ENCODE measurements around the gene HDAC4. TPM values are rescaled to one million over a fixed set of nuclear protein-coding genes. Genes with fewer than 3 reads are reported as not detected.

HDAC4 gene
- total and polyA plus RNA-seq, 2 donors (not counting 1 experiment from before 2014, with no cell fraction given), result 13.5 to 46.0 TPM

- H3K4me2 ChIP-seq (replicated peaks; ENCODE audit: low read depth, low read length, poor library complexity, severe bottlenecking), result no peak overlapping the region
- Mint-ChIP-seq H3K27me3 (no peaks in the 10 kb centered on the region), H3K27ac (no peak overlapping the region), H3K4me3 (no peak overlapping the region), H3K4me1 (no peaks in the 10 kb centered on the region), H3K9me3 (ENCODE audit: insufficient read depth) (peaks cover 29% of the 10 kb centered on the region)
- H3K4me1 ChIP-seq (ENCODE audit: control insufficient read depth in 2 of 2, insufficient read depth in 2 of 2, low read length in 2 of 2), result no peaks in the 10 kb centered on the region
- TF ChIP-seq CTCF (IDR thresholded peaks at IDR 0.05) (no peak), EZH2 (IDR thresholded peaks at IDR 0.05; ENCODE audit: borderline replicate concordance, insufficient read depth, low read depth, low read length, poor library complexity, severe bottlenecking) (no peak)
- 98% methylated on average over 11 of the region's 11 CpGs for WGBS (ENCODE audit: insufficient coverage)
- no peak overlapping the region for H2AFZ ChIP-seq (ENCODE audit: insufficient read depth, low read depth, low read length, poor library complexity, severe bottlenecking)
- no peak overlapping the region for H3K27ac ChIP-seq (ENCODE audit: low read length in 2 of 2)
- POLR2A ChIA-PET, result no interaction called here
- peaks cover 0 to 9% of the 10 kb centered on the region in 2 experiments for H3K36me3 ChIP-seq (replicated peaks in 1 of 2; ENCODE audit: control extremely low read depth in 1 of 2, control insufficient read depth in 1 of 2, extremely low read depth in 1 of 2, insufficient read depth in 2 of 2, low read length in 1 of 2)
- CTCF ChIA-PET, result no interaction called here
- no peaks in the 10 kb centered on the region for H4K20me1 ChIP-seq (ENCODE audit: control insufficient read depth, insufficient read depth, low read length, poor library complexity, severe bottlenecking)
- DNase-seq (no peak), ATAC-seq (ENCODE audit: low read depth) (no peak)
- H3K9ac ChIP-seq (ENCODE audit: low read length), result no peak overlapping the region
- no peak overlapping the region for H3K4me3 ChIP-seq (ENCODE audit: control extremely low read depth in 1 of 5, extremely low read depth in 1 of 5, insufficient read depth in 1 of 5, low read depth in 2 of 5, low read length in 4 of 5)
- no peaks in the 10 kb centered on the region for H3K79me2 ChIP-seq (ENCODE audit: control insufficient read depth, insufficient read depth, low read length)
- peaks cover 1 to 48% (median 25%) of the 10 kb centered on the region in 3 donors for H3K9me3 ChIP-seq (ENCODE audit: control extremely low read depth in 1 of 3, control insufficient read depth in 2 of 3, insufficient read depth in 1 of 3, low read length in 2 of 3)
- H3K27me3 ChIP-seq (replicated peaks in 1 of 4; ENCODE audit: control extremely low read depth in 1 of 4, control insufficient read depth in 3 of 4, insufficient read depth in 4 of 4, low read length in 3 of 4), result no peaks in the 10 kb centered on the region
- intact Hi-C loops (cut with micrococcal nuclease), result no loop called here
These were observed 225.6 kb downstream of the HDAC4 start for GRCh38 chr2:239175181-239175580.

GRCh38 chr2:239173301-239173700 lies 227.5 kb downstream of the HDAC4 start:
- H3K4me2 ChIP-seq (replicated peaks; ENCODE audit: low read depth, low read length, poor library complexity, severe bottlenecking), result no peak overlapping the region
- H3K9me3 ChIP-seq (ENCODE audit: control extremely low read depth in 1 of 3, control insufficient read depth in 2 of 3, insufficient read depth in 1 of 3, low read length in 2 of 3), result peaks cover 1 to 37% (median 25%) of the 10 kb centered on the region in 3 donors
- ChIA-PET CTCF (no interaction called here), POLR2A (no interaction called here)
- ATAC-seq (ENCODE audit: low read depth) (no peak), DNase-seq (no peak)
- H3K27me3 Mint-ChIP-seq, result no peaks in the 10 kb centered on the region
- H4K20me1 ChIP-seq (ENCODE audit: control insufficient read depth, insufficient read depth, low read length, poor library complexity, severe bottlenecking), result no peaks in the 10 kb centered on the region
- H2AFZ ChIP-seq (ENCODE audit: insufficient read depth, low read depth, low read length, poor library complexity, severe bottlenecking), result no peak overlapping the region
- H3K36me3 ChIP-seq (replicated peaks in 1 of 2; ENCODE audit: control extremely low read depth in 1 of 2, control insufficient read depth in 1 of 2, extremely low read depth in 1 of 2, insufficient read depth in 2 of 2, low read length in 1 of 2), result peaks cover 0 to 7% of the 10 kb centered on the region in 2 experiments
- H3K4me1 Mint-ChIP-seq, result no peaks in the 10 kb centered on the region
- no CpG with 5 or more reads among the region's 1 CpG for WGBS (ENCODE audit: insufficient coverage)
- intact Hi-C loops (cut with micrococcal nuclease), result no loop called here
- H3K9me3 Mint-ChIP-seq (ENCODE audit: insufficient read depth), result peaks cover 29% of the 10 kb centered on the region
- no peak overlapping the region for H3K9ac ChIP-seq (ENCODE audit: low read length)
- no peaks in the 10 kb centered on the region for H3K27me3 ChIP-seq (replicated peaks in 1 of 4; ENCODE audit: control extremely low read depth in 1 of 4, control insufficient read depth in 3 of 4, insufficient read depth in 4 of 4, low read length in 3 of 4)
- no peaks in the 10 kb centered on the region for H3K4me1 ChIP-seq (ENCODE audit: control insufficient read depth in 2 of 2, insufficient read depth in 2 of 2, low read length in 2 of 2)
- H3K27ac Mint-ChIP-seq, result no peak overlapping the region
- H3K27ac ChIP-seq (ENCODE audit: low read length in 2 of 2), result no peak overlapping the region
- no peaks in the 10 kb centered on the region for H3K79me2 ChIP-seq (ENCODE audit: control insufficient read depth, insufficient read depth, low read length)
- no peak for TF ChIP-seq CTCF (IDR thresholded peaks at IDR 0.05)
- no peak for TF ChIP-seq EZH2 (IDR thresholded peaks at IDR 0.05; ENCODE audit: borderline replicate concordance, insufficient read depth, low read depth, low read length, poor library complexity, severe bottlenecking)
- H3K4me3 Mint-ChIP-seq, result no peak overlapping the region
- H3K4me3 ChIP-seq (ENCODE audit: control extremely low read depth in 1 of 5, extremely low read depth in 1 of 5, insufficient read depth in 1 of 5, low read depth in 2 of 5, low read length in 4 of 5), result no peak overlapping the region
